NCI-H1436 treated with DMSO at 0.1 percent for 48 hours (cell line): ENCODE results near the gene RAD52.
"Not testable (repeated sequence)": the region's sequence is repeated elsewhere in the genome, so short reads cannot be mapped to it uniquely, and the experiment has no call there.

Experiments used
- DNase-seq: peaks from one replicate; lab custom pipeline; 2025; lab: John Stamatoyannopoulos, UW

The RAD52 gene

GRCh38 chr12:967641-968040 lies 18.1 kb upstream of the RAD52 start:
- DNase-seq = no peak

DNA sequence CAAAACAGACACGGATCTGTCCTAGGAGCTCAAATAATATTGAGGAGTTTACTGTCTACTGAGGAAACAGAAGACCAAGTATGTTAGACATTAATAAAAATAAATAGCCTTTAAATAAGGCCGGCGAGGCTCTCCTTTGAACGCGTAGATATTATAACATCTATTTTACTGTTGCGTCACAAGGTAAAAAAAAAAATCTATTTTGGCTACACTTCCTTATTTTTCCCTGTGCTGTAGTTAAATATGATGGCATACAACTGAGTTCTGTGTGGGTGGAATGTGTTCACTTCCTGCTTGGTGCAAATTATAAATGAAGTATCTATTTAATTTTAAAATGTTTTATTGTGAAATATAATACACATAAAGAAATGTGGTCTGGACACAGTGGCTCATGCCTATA lies 17.2 kb upstream of the RAD52 start:
- DNase-seq = no peak

DNA sequence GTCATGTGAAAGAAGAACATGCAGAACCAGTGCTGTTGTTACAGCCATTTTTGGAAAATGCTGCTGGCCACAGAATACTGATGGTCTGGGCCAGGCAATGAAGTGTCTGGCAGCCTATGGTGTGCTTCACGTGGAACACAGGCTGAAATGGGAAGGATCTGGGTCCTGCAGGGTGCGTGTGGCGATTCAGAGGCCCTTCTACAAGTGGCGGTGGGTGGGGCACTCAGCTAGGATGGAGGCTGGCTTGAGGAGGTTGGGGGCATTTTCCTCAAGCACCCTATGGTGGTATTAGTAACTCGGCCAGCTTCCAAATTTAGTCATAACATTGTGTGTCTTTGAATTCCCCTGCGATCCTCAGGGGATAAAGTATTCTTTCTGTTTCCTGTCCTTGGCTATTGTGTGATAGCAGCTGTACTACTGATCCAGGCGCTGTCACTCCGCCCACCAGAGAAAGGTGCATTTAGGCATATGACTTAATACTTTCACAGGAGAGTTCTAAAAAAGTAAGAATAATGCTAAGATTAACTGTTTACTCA lies 9.2 kb upstream of the RAD52 start:
- DNase-seq = no peak

DNA sequence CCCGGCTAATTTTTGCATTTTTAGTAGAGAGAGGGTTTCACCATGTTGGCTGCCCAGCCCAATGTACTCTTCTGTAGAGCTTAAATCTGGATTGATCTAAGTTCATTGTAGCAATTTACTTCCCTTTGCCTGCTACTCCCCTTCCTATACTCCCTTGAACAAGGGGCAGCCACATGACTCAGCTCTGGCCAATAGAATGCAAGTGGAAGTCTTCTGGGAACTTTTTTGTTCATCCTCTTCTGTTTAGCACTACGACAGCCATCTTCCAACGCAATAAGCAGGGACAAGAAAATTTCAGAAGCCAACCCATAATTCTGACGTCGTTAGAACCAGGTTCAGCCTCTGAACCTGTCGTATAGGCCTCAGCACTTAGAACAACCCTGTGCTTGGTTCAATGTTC lies 6.4 kb upstream of the RAD52 start:
- no peak for DNase-seq

GRCh38 chr12:954741-955140 lies 5.2 kb upstream of the RAD52 start:
- no peak for DNase-seq

- DNase-seq = no peak
Measured at GRCh38 chr12:953776-954175, 4.3 kb upstream of the RAD52 start.

DNA sequence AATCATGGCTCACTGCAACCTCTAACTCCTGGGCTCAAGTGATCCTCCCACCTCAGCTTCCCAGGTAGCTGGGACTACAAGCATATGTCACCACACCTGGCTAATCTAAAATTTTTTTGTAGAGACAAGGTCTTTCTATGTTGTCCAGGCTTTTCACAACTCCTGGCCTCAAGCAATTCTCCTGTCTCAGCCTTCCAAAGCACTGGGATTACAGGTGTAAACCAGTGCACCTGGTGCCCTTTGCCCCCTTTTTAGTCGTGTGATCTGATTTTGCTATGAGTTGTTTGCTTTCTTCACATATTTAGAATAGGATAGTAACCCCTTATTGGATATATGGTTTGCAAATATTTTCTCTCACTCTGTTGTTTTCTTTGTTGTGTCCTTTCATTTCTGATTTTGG lies 1.7 kb upstream of the RAD52 start:
- DNase-seq = no peak

DNA sequence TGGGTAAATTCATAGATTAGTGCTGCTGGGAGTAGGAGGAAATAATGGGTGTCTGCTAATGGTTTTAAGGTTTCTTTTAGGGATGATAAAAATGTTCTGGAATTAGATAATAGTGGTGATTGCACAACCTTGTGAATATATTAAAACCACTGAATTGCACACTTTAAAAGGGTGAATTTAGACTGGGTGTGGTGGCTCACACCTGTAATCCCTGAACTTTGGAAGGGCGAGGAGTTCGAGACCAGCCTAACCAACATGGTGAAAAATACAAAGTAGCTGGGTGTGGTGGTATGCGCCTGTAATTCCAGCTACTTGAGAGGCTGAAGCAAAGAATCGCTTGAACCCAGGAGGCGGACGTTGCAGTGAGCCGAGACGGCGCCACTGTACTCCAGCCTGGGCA lies 1.3 kb downstream of the RAD52 start:
- DNase-seq = no peak

DNA sequence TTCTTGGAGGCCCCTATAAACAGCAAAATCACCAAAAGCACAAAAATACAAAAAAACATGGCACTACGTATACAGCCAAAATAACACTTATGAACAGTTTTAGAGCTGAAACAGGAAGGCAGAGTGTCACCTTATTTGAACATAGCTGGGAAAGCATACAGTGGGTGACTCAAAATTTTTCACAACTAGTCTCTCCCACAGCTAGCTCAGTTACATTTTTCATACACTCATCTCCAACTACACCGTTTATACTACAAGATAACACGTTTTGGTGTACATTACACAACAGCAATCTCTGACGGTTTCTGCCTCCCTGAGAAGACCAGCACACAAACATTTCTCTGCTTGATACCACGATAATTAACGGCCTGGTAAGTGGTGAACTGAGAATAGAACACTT lies 2.9 kb downstream of the RAD52 start:
- DNase-seq = no peak

GRCh38 chr12:946212-946611 lies 3.3 kb downstream of the RAD52 start:
- DNase-seq = no peak

DNA sequence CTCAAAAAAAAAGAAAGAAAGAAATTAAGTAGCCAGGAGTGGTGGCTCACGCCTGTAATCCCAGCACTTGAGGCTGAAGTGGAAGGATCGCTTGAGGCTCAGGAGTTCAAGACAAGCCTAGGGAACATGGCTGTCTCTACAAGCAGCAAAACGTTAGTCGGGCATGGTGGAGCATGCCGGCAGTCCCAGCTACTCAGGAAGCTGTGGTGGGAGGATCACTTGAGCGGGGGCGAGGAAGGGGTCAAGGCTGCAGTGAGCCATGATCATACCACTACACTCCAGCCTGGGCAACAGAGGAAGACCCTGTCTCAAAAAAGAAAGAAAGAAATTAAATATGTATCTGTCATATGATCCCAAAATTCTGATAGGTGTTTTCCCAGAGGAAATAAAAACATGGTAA lies 5.3 kb downstream of the RAD52 start:
- DNase-seq = no peak

DNA sequence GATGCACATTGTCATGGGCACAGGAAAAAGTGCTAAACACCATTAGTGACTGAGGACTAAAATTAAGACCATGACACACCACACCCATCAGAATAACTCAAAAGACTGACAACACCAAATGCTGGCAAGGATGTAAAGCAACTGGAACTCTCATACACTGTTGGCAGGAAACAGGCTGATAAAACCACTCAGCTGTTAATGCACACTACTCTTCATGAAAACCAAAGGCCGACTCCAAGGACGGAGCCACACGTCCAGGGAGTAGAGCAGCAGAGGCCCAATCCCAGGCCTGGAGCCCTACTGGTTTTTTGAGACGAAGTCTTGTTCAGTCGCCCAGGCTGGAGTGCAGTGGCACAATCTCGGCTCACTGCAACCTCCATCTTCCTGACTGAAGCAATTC lies 6.4 kb downstream of the RAD52 start:
- no peak for DNase-seq

- DNase-seq = no peak
Measured at GRCh38 chr12:938810-939209, 10.7 kb downstream of the RAD52 start.

GRCh38 chr12:936377-937345 lies 12.8 kb downstream of the RAD52 start:
- DNase-seq = no peak

DNA sequence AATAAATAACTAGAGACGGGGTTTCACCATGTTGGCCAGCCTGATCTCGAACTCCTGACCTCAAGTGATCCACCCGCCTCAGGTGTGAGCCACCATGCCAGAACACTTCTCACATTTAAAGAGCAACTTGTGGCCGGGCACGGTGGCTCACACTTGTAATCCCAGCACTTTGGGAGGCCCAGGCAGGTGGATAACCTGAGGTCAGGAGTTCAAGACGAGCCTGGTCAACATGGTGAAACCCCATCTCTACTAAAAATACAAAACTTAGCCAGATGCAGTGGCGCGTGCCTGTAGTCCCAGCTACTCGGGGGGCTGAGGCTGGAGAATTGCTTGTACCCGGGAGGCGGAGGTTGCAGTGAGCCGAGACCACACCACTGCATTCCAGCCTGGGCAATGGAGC lies 13.6 kb downstream of the RAD52 start:
- DNase-seq = not testable (repeated sequence)

GRCh38 chr12:931591-931990 lies 17.9 kb downstream of the RAD52 start:
- DNase-seq = no peak

- no peak for DNase-seq
Measured at GRCh38 chr12:931060-931459, 18.4 kb downstream of the RAD52 start.

DNA sequence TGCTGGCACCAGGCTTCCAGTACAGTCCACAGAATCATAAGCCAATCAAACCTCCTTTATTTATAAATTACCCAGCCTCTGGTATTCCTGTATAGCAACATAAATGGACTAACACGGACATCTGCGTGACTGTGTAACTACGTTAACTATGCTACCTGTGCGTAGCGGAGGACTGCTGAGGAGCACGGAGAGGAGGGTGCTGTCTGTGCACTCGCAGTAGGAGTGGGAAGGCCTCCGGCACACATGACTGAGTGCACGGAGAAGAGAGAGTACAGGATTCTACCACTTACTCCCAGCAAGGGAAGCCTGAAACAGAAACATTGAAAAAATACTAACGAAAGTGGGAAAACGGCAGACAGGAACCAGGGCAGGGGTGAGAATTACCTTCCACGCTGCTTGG lies 22.9 kb downstream of the RAD52 start:
- no peak for DNase-seq

- DNase-seq = no peak
Measured at GRCh38 chr12:922285-922684, 27.2 kb downstream of the RAD52 start.

- DNase-seq = no peak
Measured at GRCh38 chr12:920676-921075, 28.8 kb downstream of the RAD52 start.

GRCh38 chr12:916712-917445 lies 32.6 kb downstream of the RAD52 start:
- DNase-seq = no peak

- no peak for DNase-seq
Measured at GRCh38 chr12:916240-916639, 33.3 kb downstream of the RAD52 start.

GRCh38 chr12:915090-915489 lies 34.4 kb downstream of the RAD52 start:
- no peak for DNase-seq
